ENCODE data around the gene SDR42E1.

Gene SDR42E1

GRCh38 chr16:82040296-82040695 lies 29.0 kb upstream of the SDR42E1 start:
- H3K4me3 ChIP-seq (ENCODE audit: low read length), result no peak overlapping the region
- TF ChIP-seq CTCF (conservative IDR thresholded peaks at IDR 0.05; ENCODE audit: low read length), result no peak
- DNase-seq (ENCODE audit: low read depth), result no peak

- DNase-seq (ENCODE audit: low read depth), result no peak
- H3K4me3 ChIP-seq (ENCODE audit: low read length), result no peak overlapping the region
- no peak for TF ChIP-seq CTCF (conservative IDR thresholded peaks at IDR 0.05; ENCODE audit: low read length)
Measured at GRCh38 chr16:82037666-82038065, 26.4 kb upstream of the SDR42E1 start.

- H3K4me3 ChIP-seq (ENCODE audit: low read length), result no peak overlapping the region
- no peak for DNase-seq (ENCODE audit: low read depth)
- no peak for TF ChIP-seq CTCF (conservative IDR thresholded peaks at IDR 0.05; ENCODE audit: low read length)
Measured at GRCh38 chr16:82037251-82037650, 26.0 kb upstream of the SDR42E1 start.

GRCh38 chr16:82034981-82035612 lies 23.8 kb upstream of the SDR42E1 start, which contains the start of gene HSD17B2:
TSS of gene HSD17B2 (plus strand) at chr16:82035253. CDS start at chr16:82035425, 172 bp downstream.
- H3K4me3 ChIP-seq (ENCODE audit: low read length), result no peak within 1 kb of the TSS
- no peak for TF ChIP-seq CTCF (conservative IDR thresholded peaks at IDR 0.05; ENCODE audit: low read length)
- peak; percentile 14 for DNase-seq (ENCODE audit: low read depth)

GRCh38 chr16:82033683-82034300 lies 22.5 kb upstream of the SDR42E1 start:
- no peak for DNase-seq (ENCODE audit: low read depth)
- TF ChIP-seq CTCF (conservative IDR thresholded peaks at IDR 0.05; ENCODE audit: low read length), result no peak

GRCh38 chr16:82033006-82033405 lies 21.7 kb upstream of the SDR42E1 start:
- DNase-seq (ENCODE audit: low read depth), result no peak
- H3K4me3 ChIP-seq (ENCODE audit: low read length), result no peak overlapping the region
- TF ChIP-seq CTCF (conservative IDR thresholded peaks at IDR 0.05; ENCODE audit: low read length), result no peak

More at GRCh38 chr16:82033683-82034300, 22.5 kb upstream of the SDR42E1 start:
- no peak overlapping the region for H3K4me3 ChIP-seq (ENCODE audit: low read length)
